H1 (cell line): ENCODE measurements around the gene DBF4B. TPM values are rescaled to one million over a fixed set of nuclear protein-coding genes. Genes with fewer than 3 reads are reported as not detected.

ENCODE experiments used
- ATF2 ChIP-seq: IDR thresholded peaks from 2 replicates; pipeline ENCODE4 v1.6.1; 2012; ENCODE audit warnings: low read length, inconsistent platforms
- ATF3 ChIP-seq: IDR thresholded peaks from 2 replicates; pipeline ENCODE4 v1.6.1; 2011; ENCODE audit warnings: low read depth, mild to moderate bottlenecking, low read length; ENCODE audit not compliant: insufficient read depth
- CBX8 ChIP-seq: fragments of 300-800, 300-1000 bp; sonication (generic); IDR thresholded peaks from 2 replicates; pipeline ENCODE4 v1.7.1; 2016; ENCODE audit warnings: low read depth, low read length, borderline replicate concordance
- CHD7 ChIP-seq: fragments of 300-600 bp; sonication (generic); IDR thresholded peaks from 2 replicates; pipeline ENCODE4 v1.7.1; 2012; ENCODE audit warnings: low read length, moderate library complexity, mild to moderate bottlenecking, inconsistent platforms; ENCODE audit not compliant: insufficient replicate concordance
- HDAC2 ChIP-seq, 2 experiments: fragments of 300-600 bp in 1 of 2; sonication (generic) in 1 of 2; IDR thresholded peaks; 2 replicates each; pipeline ENCODE4 v1.6.1; 2011 to 2012; ENCODE audit warnings: low read depth in 2 of 2, low read length in 2 of 2, mild to moderate bottlenecking in 2 of 2, moderate library complexity in 2 of 2, borderline replicate concordance in 1 of 2, inconsistent platforms in 1 of 2
- POU5F1 ChIP-seq: IDR thresholded peaks from 2 replicates; pipeline ENCODE4 v1.6.1; 2011; ENCODE audit warnings: low read depth, mild to moderate bottlenecking, low read length, moderate library complexity
- RFX5 ChIP-seq: IDR thresholded peaks from 2 replicates; pipeline ENCODE4 v1.6.1; 2011; ENCODE audit warnings: low read depth, low read length, improper control_type of control experiment, borderline replicate concordance
- RXRA ChIP-seq: IDR thresholded peaks from 2 replicates; pipeline ENCODE4 v1.6.1; 2011; ENCODE audit warnings: low read depth, mild to moderate bottlenecking, low read length, moderate library complexity; ENCODE audit not compliant: insufficient read depth
- TEAD4 ChIP-seq: IDR thresholded peaks from 2 replicates; pipeline ENCODE4 v1.6.1; 2012; ENCODE audit warnings: low read depth, low read length, inconsistent platforms, mixed read lengths
- polyA plus RNA-seq, 7 experiments: library from polyadenylated mRNA; depleted of rRNA in 3 of 7; stranded (reverse) in 5 of 7; unstranded in 2 of 7; fragments of >200 nt in 5 of 7; fragments of 200-250 nt in 2 of 7; gene quantifications; 1 replicate in 5 of 7; 2 replicates in 1 of 7; 4 replicates in 1 of 7; pipeline versions ENCODE4 v1.2.1 to v1.2.3, GENCODE V29; 2011 to 2013; ENCODE audit warnings: missing spikeins in 2 of 7, mixed read lengths in 2 of 7
- total RNA-seq: library from RNA; stranded (reverse); fragmentation: NEBNext Ultra II Directional; extraction: Animal tissue kit (Norgen Biotek cat#: 25700); gene quantifications from 2 replicates; pipeline ENCODE4 v1.2.1, GENCODE V29; 2021

DBF4B gene
- total and polyA plus RNA-seq, 2 of the 8 experiments (the other 6 are each of a cell fraction or from before 2014, with no cell fraction given): 20.2 to 26.9 TPM

- TF ChIP-seq CHD7 (no peak), RFX5 (no peak), RXRA (no peak), POU5F1 (no peak), TEAD4 (no peak), ATF2 (no peak), HDAC2 (IDR thresholded peaks at IDR 0.05; ENCODE audit: borderline replicate concordance in 1 of 2, low read depth in 2 of 2, low read length in 2 of 2) (no peak), CBX8 (no peak), ATF3 (no peak)
Measured at GRCh38 chr17:44780161-44780560, 71.7 kb downstream of the DBF4B start (continued).
